ENCODE data around the gene IMPG2.

DNA sequence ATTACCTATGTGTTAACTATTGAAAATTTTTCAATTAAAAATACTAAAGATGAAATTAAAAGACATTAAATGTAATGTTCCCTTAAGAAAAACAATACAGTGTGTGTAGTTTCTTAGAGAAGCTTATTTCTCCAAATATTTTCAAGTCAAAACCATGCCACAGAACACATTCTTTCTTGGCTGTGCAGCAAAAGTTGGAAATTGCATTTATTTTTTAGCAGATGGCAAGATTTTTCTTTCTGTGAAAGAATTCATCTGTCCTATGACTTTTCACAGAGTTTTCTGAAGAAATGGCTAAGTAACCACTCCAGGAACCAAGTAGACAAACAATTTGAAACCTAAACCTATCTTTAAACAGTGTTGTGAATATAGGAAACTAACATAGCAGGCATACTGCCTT, 47.2 kb downstream of the IMPG2 start:
- TF ChIP-seq ARNT (IDR thresholded peaks at IDR 0.05) (no peak), SP1 (IDR thresholded peaks at IDR 0.05) (no peak)

All from HEK293T (cell line).